Right lung (tissue), 5 donors: ENCODE data around the gene ACTA2. TPM values are rescaled to one million over a fixed set of nuclear protein-coding genes. Genes with fewer than 3 reads are reported as not detected.
"Not testable (repeated sequence)": the region's sequence is repeated elsewhere in the genome, so short reads cannot be mapped to it uniquely, and the experiment has no call there.

Experiments
- DNase-seq, 2 donors: peaks; one replicate each; pipeline ENCODE4 v3.0.0-alpha.2; 2013
- polyA plus RNA-seq, 5 donors: library from polyadenylated mRNA; unstranded; fragments of 120-200 nt; gene quantifications; one replicate each; pipeline versions ENCODE4 v1.2.1 to v1.2.3, GENCODE V29; 2013; ENCODE audit warnings: inconsistent platforms in 1 of 5, low replicate concordance in 1 of 5; ENCODE audit not compliant: insufficient read length in 5 of 5, insufficient read depth in 1 of 5

The ACTA2 gene
- polyA plus RNA-seq, 5 donors = 392 to 763 (median 536) TPM

- DNase-seq = no peak
Observed at GRCh38 chr10:88954458-88955083, 2.0 kb upstream of the ACTA2 start.

GRCh38 chr10:88953662-88954061, 1.1 kb upstream of the ACTA2 start:
- DNase-seq = no peak

- no peak for DNase-seq
Observed at GRCh38 chr10:88949912-88950837, 2.4 kb downstream of the ACTA2 start.

GRCh38 chr10:88949051-88949450, 3.5 kb downstream of the ACTA2 start:
- no peak for DNase-seq

GRCh38 chr10:88946965-88947590, 5.5 kb downstream of the ACTA2 start:
- DNase-seq = no peak

- DNase-seq = no peak
Observed at GRCh38 chr10:88946200-88946599, 6.4 kb downstream of the ACTA2 start.

- no peak for DNase-seq
Observed at GRCh38 chr10:88944813-88945212, 7.8 kb downstream of the ACTA2 start.

GRCh38 chr10:88943778-88944177, 8.8 kb downstream of the ACTA2 start:
- no peak for DNase-seq

GRCh38 chr10:88941026-88941425, 11.5 kb downstream of the ACTA2 start:
- no peak for DNase-seq

GRCh38 chr10:88938938-88939337, 13.6 kb downstream of the ACTA2 start:
- no peak for DNase-seq

GRCh38 chr10:88938039-88938438, 14.5 kb downstream of the ACTA2 start:
- no peak for DNase-seq

GRCh38 chr10:88936656-88937055, 15.9 kb downstream of the ACTA2 start:
- DNase-seq = no peak

- DNase-seq = peak in 1 of 2 donors; percentile 79
Observed at GRCh38 chr10:88934900-88935672, 17.5 kb downstream of the ACTA2 start.

- DNase-seq = no peak
Observed at GRCh38 chr10:88933564-88933963, 19.0 kb downstream of the ACTA2 start.

- DNase-seq = peak in 1 of 2 donors; percentile 69
Observed at GRCh38 chr10:88932539-88933256, 19.9 kb downstream of the ACTA2 start.

- not testable (repeated sequence) for DNase-seq
Observed at GRCh38 chr10:88932029-88932428, 20.5 kb downstream of the ACTA2 start.

GRCh38 chr10:88931548-88931947, 21.0 kb downstream of the ACTA2 start:
- no peak for DNase-seq

- DNase-seq = no peak
Observed at GRCh38 chr10:88928254-88928653, 24.3 kb downstream of the ACTA2 start.

- DNase-seq = no peak
Observed at GRCh38 chr10:88927416-88927690, 25.2 kb downstream of the ACTA2 start.

GRCh38 chr10:88926566-88927415, 25.8 kb downstream of the ACTA2 start:
- DNase-seq = peak; percentile 85 to 89
